Measurements from ENCODE around the gene ADTRP. TPM values are rescaled to one million over a fixed set of nuclear protein-coding genes. Genes with fewer than 3 reads are reported as not detected.

Gene ADTRP
- total RNA-seq, 1 experiment from 2014 or later, result 0.58 TPM

- Histone ChIP-seq H3K4me3 (no peak overlapping the region), H3K4me1 (replicated peaks) (peaks cover 3% of the 10 kb centered on the region; the same call in 1 of the 2 replicates), H3K27ac (no peak overlapping the region), H3K9me3 (replicated peaks) (peaks cover 3% of the 10 kb centered on the region; the same call in 1 of the 2 replicates), H3K36me3 (no peaks in the 10 kb centered on the region), H3K27me3 (replicated peaks) (0 out of 2 replicates have a peak, but pooled peaks cover 3% of the 10 kb centered on the region)
- DNase-seq (ENCODE audit: low read depth in 1 of 2, low spot score in 2 of 2), result no peak
Measured at GRCh38 chr6:11795403-11795802, 16.8 kb upstream of the ADTRP start.

GRCh38 chr6:11793277-11793676 lies 14.7 kb upstream of the ADTRP start:
- DNase-seq (ENCODE audit: low read depth in 1 of 2, low spot score in 2 of 2), result no peak
- Histone ChIP-seq H3K9me3 (replicated peaks) (peaks cover 3% of the 10 kb centered on the region; the same call in 1 of the 2 replicates), H3K4me1 (replicated peaks) (peaks cover 3% of the 10 kb centered on the region; the same call in 1 of the 2 replicates), H3K27me3 (replicated peaks) (0 out of 2 replicates have a peak, but pooled peaks cover 3% of the 10 kb centered on the region), H3K27ac (no peak overlapping the region), H3K36me3 (no peaks in the 10 kb centered on the region), H3K4me3 (no peak overlapping the region)

GRCh38 chr6:11791354-11792107 lies 12.9 kb upstream of the ADTRP start:
- Histone ChIP-seq H3K27me3 (replicated peaks) (0 out of 2 replicates have a peak, but pooled peaks cover 3% of the 10 kb centered on the region), H3K27ac (no peak overlapping the region), H3K4me1 (replicated peaks) (peaks cover 3% of the 10 kb centered on the region; the same call in 1 of the 2 replicates), H3K9me3 (replicated peaks) (peaks cover 3% of the 10 kb centered on the region; the same call in 1 of the 2 replicates), H3K4me3 (no peak overlapping the region), H3K36me3 (no peaks in the 10 kb centered on the region)
- no peak for DNase-seq (ENCODE audit: low read depth in 1 of 2, low spot score in 2 of 2)

GRCh38 chr6:11789744-11790143 lies 11.1 kb upstream of the ADTRP start:
- Histone ChIP-seq H3K4me3 (no peak overlapping the region), H3K36me3 (no peaks in the 10 kb centered on the region), H3K27me3 (replicated peaks) (0 out of 2 replicates have a peak, but pooled peaks cover 3% of the 10 kb centered on the region), H3K9me3 (replicated peaks) (peaks cover 3% of the 10 kb centered on the region; the same call in 1 of the 2 replicates), H3K4me1 (replicated peaks) (peaks cover 3% of the 10 kb centered on the region; the same call in 1 of the 2 replicates), H3K27ac (no peak overlapping the region)
- DNase-seq (ENCODE audit: low read depth in 1 of 2, low spot score in 2 of 2), result no peak

GRCh38 chr6:11788043-11788442 lies 9.4 kb upstream of the ADTRP start:
- peaks cover 3% of the 10 kb centered on the region; the same call in 1 of the 2 replicates for H3K9me3 ChIP-seq (replicated peaks)
- DNase-seq (ENCODE audit: low read depth in 1 of 2, low spot score in 2 of 2), result no peak
- no peaks in the 10 kb centered on the region for H3K27me3 ChIP-seq (replicated peaks)
- H3K4me1 ChIP-seq (replicated peaks), result peaks cover 3% of the 10 kb centered on the region; the same call in 1 of the 2 replicates
- no peaks in the 10 kb centered on the region for H3K36me3 ChIP-seq
- no peak overlapping the region for H3K4me3 ChIP-seq
- H3K27ac ChIP-seq, result no peak overlapping the region

GRCh38 chr6:11785774-11786579 lies 7.4 kb upstream of the ADTRP start:
- Histone ChIP-seq H3K27ac (no peak overlapping the region), H3K4me1 (replicated peaks) (no peaks in the 10 kb centered on the region), H3K4me3 (no peak overlapping the region), H3K27me3 (replicated peaks) (no peaks in the 10 kb centered on the region), H3K36me3 (no peaks in the 10 kb centered on the region), H3K9me3 (replicated peaks) (no peaks in the 10 kb centered on the region)
- no peak for DNase-seq (ENCODE audit: low read depth in 1 of 2, low spot score in 2 of 2)

- no peaks in the 10 kb centered on the region for H3K4me1 ChIP-seq (replicated peaks)
- H3K4me3 ChIP-seq, result no peak overlapping the region
- H3K9me3 ChIP-seq (replicated peaks), result no peaks in the 10 kb centered on the region
- no peak overlapping the region for H3K27ac ChIP-seq
- no peak for DNase-seq (ENCODE audit: low read depth in 1 of 2, low spot score in 2 of 2)
- H3K36me3 ChIP-seq, result no peaks in the 10 kb centered on the region
- no peaks in the 10 kb centered on the region for H3K27me3 ChIP-seq (replicated peaks)
Measured at GRCh38 chr6:11785415-11785773, 6.8 kb upstream of the ADTRP start.

- no peak for DNase-seq (ENCODE audit: low read depth in 1 of 2, low spot score in 2 of 2)
- H3K36me3 ChIP-seq, result no peaks in the 10 kb centered on the region
- no peaks in the 10 kb centered on the region for H3K27me3 ChIP-seq (replicated peaks)
- no peaks in the 10 kb centered on the region for H3K9me3 ChIP-seq (replicated peaks)
- H3K4me3 ChIP-seq, result no peak overlapping the region
- H3K4me1 ChIP-seq (replicated peaks), result no peaks in the 10 kb centered on the region
- H3K27ac ChIP-seq, result no peak overlapping the region
Measured at GRCh38 chr6:11784341-11784740, 5.7 kb upstream of the ADTRP start.

GRCh38 chr6:11783524-11784064 lies 5.0 kb upstream of the ADTRP start:
- H3K4me1 ChIP-seq (replicated peaks), result no peaks in the 10 kb centered on the region
- no peak for DNase-seq (ENCODE audit: low read depth in 1 of 2, low spot score in 2 of 2)
- H3K27me3 ChIP-seq (replicated peaks), result no peaks in the 10 kb centered on the region
- H3K9me3 ChIP-seq (replicated peaks), result no peaks in the 10 kb centered on the region
- no peak overlapping the region for H3K4me3 ChIP-seq
- H3K27ac ChIP-seq, result no peak overlapping the region
- H3K36me3 ChIP-seq, result no peaks in the 10 kb centered on the region

- no peak for DNase-seq (ENCODE audit: low read depth in 1 of 2, low spot score in 2 of 2)
- H3K27ac ChIP-seq, result no peak overlapping the region
- no peaks in the 10 kb centered on the region for H3K9me3 ChIP-seq (replicated peaks)
- no peaks in the 10 kb centered on the region for H3K4me1 ChIP-seq (replicated peaks)
- H3K4me3 ChIP-seq, result no peak overlapping the region
- no peaks in the 10 kb centered on the region for H3K36me3 ChIP-seq
- H3K27me3 ChIP-seq (replicated peaks), result no peaks in the 10 kb centered on the region
Measured at GRCh38 chr6:11782524-11782923, 3.9 kb upstream of the ADTRP start.

- H3K36me3 ChIP-seq, result no peaks in the 10 kb centered on the region
Measured at GRCh38 chr6:11780097-11780428, 1.5 kb upstream of the ADTRP start.

GRCh38 chr6:11779329-11780096 lies 910 bp upstream of the ADTRP start:
- Histone ChIP-seq H3K27me3 (replicated peaks) (no peaks in the 10 kb centered on the region), H3K36me3 (no peaks in the 10 kb centered on the region), H3K9me3 (replicated peaks) (no peaks in the 10 kb centered on the region), H3K27ac (no peak overlapping the region), H3K4me1 (replicated peaks) (no peaks in the 10 kb centered on the region), H3K4me3 (no peak overlapping the region)
- DNase-seq (ENCODE audit: low read depth in 1 of 2, low spot score in 2 of 2), result no peak

More at GRCh38 chr6:11780097-11780428, 1.5 kb upstream of the ADTRP start:
- H3K9me3 ChIP-seq (replicated peaks), result no peaks in the 10 kb centered on the region
- DNase-seq (ENCODE audit: low read depth in 1 of 2, low spot score in 2 of 2), result no peak
- H3K4me1 ChIP-seq (replicated peaks), result no peaks in the 10 kb centered on the region
- no peaks in the 10 kb centered on the region for H3K27me3 ChIP-seq (replicated peaks)
- H3K27ac ChIP-seq, result no peak overlapping the region
- H3K4me3 ChIP-seq, result no peak overlapping the region

- H3K27me3 ChIP-seq (replicated peaks), result no peaks in the 10 kb centered on the region
- H3K4me3 ChIP-seq, result no peak overlapping the region
- no peaks in the 10 kb centered on the region for H3K9me3 ChIP-seq (replicated peaks)
- peaks cover 2% of the 10 kb centered on the region for H3K4me1 ChIP-seq (replicated peaks)
- H3K27ac ChIP-seq, result no peak overlapping the region
- DNase-seq (ENCODE audit: low read depth in 1 of 2, low spot score in 2 of 2), result no peak
- H3K36me3 ChIP-seq, result no peaks in the 10 kb centered on the region
Measured at GRCh38 chr6:11778036-11778435, 567 bp downstream of the ADTRP start.

Measured in SJSA1 (cell line).